Adipose tissue (tissue), 3 donors: ENCODE results near the gene ARID4B. TPM values are rescaled to one million over a fixed set of nuclear protein-coding genes. Genes with fewer than 3 reads are reported as not detected.

Experiments used
- H3K27ac ChIP-seq: one replicate; pipeline ENCODE4 v1.5.1; 2013; ENCODE audit warnings: low read depth, low read length
- WGBS, 3 donors: extraction: QIAGEN DNeasy Blood & Tissue Kit; methylation state at CpG; one replicate each; pipeline ENCODE4 v1.1.7; 2013; 5-methylcytosine and 5-hydroxymethylcytosine counted together
- polyA plus RNA-seq, 3 donors: library from polyadenylated mRNA; stranded (reverse); fragments of 200-250 nt; gene quantifications; one replicate each; pipeline ENCODE4 v1.2.3, GENCODE V29; 2013
- donor health status: healthy with polysubstance abuse.
- donor health status: Bipolar disorder and iron deficiency.
- donor health status: healthy.

Gene ARID4B
- polyA plus RNA-seq, 3 donors = 7.1 to 16.1 (median 11.5) TPM

GRCh38 chr1:235127203-235127602, 200.8 kb downstream of the ARID4B start:
- WGBS, 3 donors = 15 to 32% (median 27%) methylated on average over 4 of the region's 4 CpGs
- no peak overlapping the region for H3K27ac ChIP-seq

GRCh38 chr1:235124665-235125064, 203.3 kb downstream of the ARID4B start:
- WGBS, 3 donors = 70 to 80% (median 71%) methylated on average over 1 of the region's 1 CpG
- H3K27ac ChIP-seq = no peak overlapping the region

- WGBS, 3 donors = 91 to 96% (median 96%) methylated on average over 9 of the region's 9 CpGs
- no peak overlapping the region for H3K27ac ChIP-seq
Observed at GRCh38 chr1:235124111-235124510, 203.9 kb downstream of the ARID4B start.

DNA sequence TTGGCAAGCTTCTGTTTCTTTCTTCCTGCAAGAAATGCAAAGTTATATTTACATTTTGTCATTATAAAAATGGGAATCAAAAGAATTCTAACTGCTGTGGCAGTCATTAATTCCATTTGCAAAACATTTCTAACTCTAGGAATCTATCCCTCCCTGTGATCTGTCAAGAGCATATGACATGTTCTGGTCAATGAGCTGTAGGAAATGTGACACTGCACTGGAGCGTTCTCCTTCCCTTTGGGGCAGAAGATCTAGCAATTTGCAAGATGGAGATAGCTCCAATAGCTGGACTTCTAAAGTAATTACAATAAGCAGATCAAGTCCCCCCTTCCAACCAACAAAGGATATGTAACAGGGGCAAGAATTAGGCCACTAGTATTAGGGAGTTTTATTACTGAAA, 205.6 kb downstream of the ARID4B start:
- 63 to 76% (median 64%) methylated on average over 1 of the region's 1 CpG for WGBS, 3 donors
- no peak overlapping the region for H3K27ac ChIP-seq

Other genes starting within 250 kb of the ARID4B start
- 10 to 100 TPM; 59.3 to 82.1 (median 59.6) TPM for gene TOMM20, start 199.3 kb downstream of the ARID4B start, polyA plus RNA-seq
- 10 to 100 TPM; 26.0 to 61.9 (median 46.0) TPM for gene RBM34, start 166.9 kb downstream of the ARID4B start, polyA plus RNA-seq
- gene GGPS1, start 391 bp upstream of the ARID4B start, polyA plus RNA-seq = 10 to 100 TPM in 2 of 3 donors, 1 to 10 TPM in 1; 8.5 to 26.1 (median 14.4) TPM
- gene TBCE, start 39.2 kb upstream of the ARID4B start, polyA plus RNA-seq = 10 to 100 TPM in 2 of 3 donors, 1 to 10 TPM in 1; 9.5 to 22.4 (median 12.2) TPM
- gene B3GALNT2, start 176.3 kb upstream of the ARID4B start, polyA plus RNA-seq = 10 to 100 TPM in 1 of 3 donors, 1 to 10 TPM in 2; 3.1 to 17.7 (median 7.9) TPM